Brain microvascular endothelial cell (primary cell): ENCODE results near the gene CCDC88B.
A peak's percentile ranks its signal among the peaks of the same experiment; 100 is the strongest.

Experiments
- DNase-seq: peaks from one replicate; pipeline ENCODE4 v3.0.0-alpha.2; 2020
- H3K27ac ChIP-seq: fragments of 250-450 bp; sonication (Bioruptor Pico); 2 replicates; pipeline ENCODE4 v1.5.1; 2020; ENCODE audit warnings: mild to moderate bottlenecking, moderate library complexity
- H3K27me3 ChIP-seq: fragments of 250-450 bp; sonication (Bioruptor Pico); replicated peaks from 2 replicates; pipeline ENCODE4 v1.5.1; 2020; ENCODE audit warnings: mild to moderate bottlenecking
- H3K36me3 ChIP-seq: fragments of 250-450 bp; sonication (Bioruptor Pico); replicated peaks from 2 replicates; pipeline ENCODE4 v1.5.1; 2020; ENCODE audit warnings: mild to moderate bottlenecking
- H3K4me3 ChIP-seq: 2 replicates; pipeline ENCODE4 v1.5.1; 2011; ENCODE audit warnings: low read depth, mild to moderate bottlenecking, control low read depth, low read length, moderate library complexity
- CTCF ChIP-seq: IDR thresholded peaks from 2 replicates; pipeline ENCODE4 v1.5.1; 2011; ENCODE audit warnings: low read depth, mild to moderate bottlenecking, moderate library complexity, low read length, control low read depth, inconsistent platforms; ENCODE audit errors: missing control alignments
- in situ Hi-C: cut with HindIII; loops from 2 replicates; pipeline ENCODE4 v1.10.0; 2017; ENCODE audit warnings: low sequenced_read_pairs, low pct_ligation_motif_present

The CCDC88B gene

GRCh38 chr11:64366751-64367150 lies 26.7 kb downstream of the CCDC88B start:
- no peak for DNase-seq
- Histone ChIP-seq H3K27me3 (no peaks in the 10 kb centered on the region), H3K27ac (no peak overlapping the region), H3K4me3 (no peak overlapping the region), H3K36me3 (peaks cover 64% of the 10 kb centered on the region)
- no peak for TF ChIP-seq CTCF
- in situ Hi-C loops: no loop called here

GRCh38 chr11:64367931-64368672 lies 28.1 kb downstream of the CCDC88B start:
- in situ Hi-C loops: no loop called here
- TF ChIP-seq CTCF: no peak
- Histone ChIP-seq H3K27ac (no peak overlapping the region), H3K36me3 (peaks cover 56% of the 10 kb centered on the region), H3K27me3 (no peaks in the 10 kb centered on the region), H3K4me3 (no peak overlapping the region)
- no peak for DNase-seq

DNA sequence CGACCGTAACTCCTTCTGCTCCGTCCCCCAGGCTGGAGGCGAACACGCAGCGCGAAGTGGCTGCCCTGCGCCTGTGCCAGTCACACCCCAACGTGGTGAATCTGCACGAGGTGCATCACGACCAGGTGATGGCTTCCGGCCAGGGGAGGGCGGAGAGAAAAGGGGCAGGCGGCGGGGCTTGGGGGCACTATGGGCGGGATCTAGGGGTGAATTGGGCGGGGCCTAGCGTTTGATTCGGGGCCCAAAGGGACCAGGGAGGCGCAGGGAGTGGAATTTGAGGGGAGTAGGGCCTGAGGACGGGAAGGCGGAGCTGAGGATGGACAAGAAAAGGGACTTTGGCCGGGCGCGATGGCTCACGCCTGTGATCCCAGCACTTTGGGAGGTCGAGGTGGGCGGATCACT lies 28.7 kb downstream of the CCDC88B start:
- Histone ChIP-seq H3K36me3 (peaks cover 53% of the 10 kb centered on the region), H3K4me3 (no peak overlapping the region), H3K27me3 (no peaks in the 10 kb centered on the region), H3K27ac (no peak overlapping the region)
- in situ Hi-C loops: no loop called here
- no peak for TF ChIP-seq CTCF
- DNase-seq: no peak

GRCh38 chr11:64369440-64370421 lies 29.7 kb downstream of the CCDC88B start:
- in situ Hi-C loops: no loop called here
- peaks cover 50% of the 10 kb centered on the region for H3K36me3 ChIP-seq
- H3K27ac ChIP-seq: no peak overlapping the region
- TF ChIP-seq CTCF: peak; percentile 31
- no peak overlapping the region for H3K4me3 ChIP-seq
- DNase-seq: no peak
- no peaks in the 10 kb centered on the region for H3K27me3 ChIP-seq

- no peak overlapping the region for H3K4me3 ChIP-seq
- no peak for DNase-seq
- no peak overlapping the region for H3K27ac ChIP-seq
- in situ Hi-C loops: no loop called here
- peaks cover 36% of the 10 kb centered on the region for H3K36me3 ChIP-seq
- H3K27me3 ChIP-seq: no peaks in the 10 kb centered on the region
- TF ChIP-seq CTCF: no peak
Observed at GRCh38 chr11:64371201-64371600, 31.2 kb downstream of the CCDC88B start.
